Stomach (tissue), 9 donors: ENCODE data around the gene PRKCQ. TPM values are rescaled to one million over a fixed set of nuclear protein-coding genes. Genes with fewer than 3 reads are reported as not detected.

Experiments used
- DNase-seq, 2 donors: peaks; one replicate each; pipeline versions ENCODE4 v3.0.0 to v3.0.0-alpha.2; 2013 to 2019
- H3K27ac ChIP-seq, 5 donors: fragments of 200-600 bp in 4 of 5; sonication (generic) in 4 of 5; one replicate each; pipeline ENCODE4 v1.5.1; 2013 to 2019; ENCODE audit warnings: mild to moderate bottlenecking in 1 of 5, moderate library complexity in 1 of 5
- H3K27me3 ChIP-seq, 3 donors: fragments of 200-600 bp; sonication (generic); one replicate each; pipeline ENCODE4 v1.5.1; 2017 to 2019; ENCODE audit warnings: mixed run types in 1 of 3
- H3K36me3 ChIP-seq, 4 donors: fragments of 200-600 bp; sonication (generic); 1 replicate in 3 of 4; 2 replicates in 1 of 4; pipeline ENCODE4 v1.5.1; 2016 to 2019
- H3K4me1 ChIP-seq, 4 donors: fragments of 200-600 bp; sonication (generic); one replicate each; pipeline ENCODE4 v1.5.1; 2016 to 2019
- H3K4me3 ChIP-seq, 4 donors: fragments of 200-600 bp; sonication (generic) in 3 of 4; one replicate each; pipeline ENCODE4 v1.5.1; 2016 to 2019; ENCODE audit warnings: mild to moderate bottlenecking in 1 of 4
- H3K9me3 ChIP-seq, 4 donors: fragments of 200-600 bp; sonication (generic); one replicate each; pipeline ENCODE4 v1.5.1; 2016 to 2019
- EP300 ChIP-seq: sonication (generic); formaldehyde crosslinking; IDR thresholded peaks from one replicate; pipeline ENCODE4 v1.6.1; 2017; ENCODE audit warnings: antibody characterized with exemption
- POLR2A ChIP-seq, 4 donors: fragments of 450-650 bp; IDR thresholded peaks; one replicate each; pipeline ENCODE4 v1.6.1; 2016; ENCODE audit warnings: antibody characterized with exemption in 4 of 4, control low read depth in 2 of 4, mild to moderate bottlenecking in 1 of 4, moderate library complexity in 1 of 4
- POLR2AphosphoS5 ChIP-seq, 3 donors: sonication (generic); formaldehyde crosslinking; IDR thresholded peaks; one replicate each; pipeline ENCODE4 v1.6.1; 2016; ENCODE audit warnings: antibody characterized with exemption in 3 of 3
- WGBS, 5 donors: extraction: QIAGEN DNeasy Blood & Tissue Kit in 3 of 5; methylation state at CpG; one replicate each; pipeline versions ENCODE4 v1.1.5 to v1.1.7; 2013 to 2018; 5-methylcytosine and 5-hydroxymethylcytosine counted together
- intact Hi-C: fragments of 100-400 bp; cut with DNase I; formaldehyde crosslinking; loops from one replicate; pipeline ENCODE4 v1.15.1; 2023; ENCODE audit warnings: low total_unique reads
- polyA plus RNA-seq, 3 donors: library from polyadenylated mRNA; stranded (reverse); fragments of 200-250 nt; gene quantifications; one replicate each; pipeline ENCODE4 v1.2.3, GENCODE V29; 2013
- total RNA-seq, 5 donors: library from RNA; depleted of rRNA; stranded (reverse); fragments of >200 nt; gene quantifications; one replicate each; pipeline versions ENCODE4 v1.1.0 to v1.2.3, GENCODE V29; 2014 to 2016
- TF ChIP-seq, protein P1 (sequence below), 7 experiments: fragments of 450-650 bp in 4 of 7; fragments of 200-600 bp in 3 of 7; sonication (generic) in 3 of 7; IDR thresholded peaks; one replicate each; pipeline ENCODE4 v1.5.1; 2016 to 2019; ENCODE audit warnings: antibody characterized with exemption in 7 of 7, control low read depth in 2 of 7, mild to moderate bottlenecking in 1 of 7
- donor health status: healthy with polysubstance abuse.
- donor health status: Bipolar disorder and iron deficiency.
- donor health status: healthy.

Gene PRKCQ
- total and polyA plus RNA-seq, 8 donors, result 0.25 to 5.1 (median 0.63) TPM; not detected in 1

- Histone ChIP-seq H3K4me3 (no peak overlapping the region), H3K4me1 (no peaks in the 10 kb centered on the region), H3K27ac (no peak overlapping the region), H3K27me3 (peaks cover 0 to 3% (median 0%) of the 10 kb centered on the region in 3 donors), H3K36me3 (no peaks in the 10 kb centered on the region), H3K9me3 (no peaks in the 10 kb centered on the region)
- intact Hi-C loops, result no loop called here
- TF ChIP-seq, protein P1, sequence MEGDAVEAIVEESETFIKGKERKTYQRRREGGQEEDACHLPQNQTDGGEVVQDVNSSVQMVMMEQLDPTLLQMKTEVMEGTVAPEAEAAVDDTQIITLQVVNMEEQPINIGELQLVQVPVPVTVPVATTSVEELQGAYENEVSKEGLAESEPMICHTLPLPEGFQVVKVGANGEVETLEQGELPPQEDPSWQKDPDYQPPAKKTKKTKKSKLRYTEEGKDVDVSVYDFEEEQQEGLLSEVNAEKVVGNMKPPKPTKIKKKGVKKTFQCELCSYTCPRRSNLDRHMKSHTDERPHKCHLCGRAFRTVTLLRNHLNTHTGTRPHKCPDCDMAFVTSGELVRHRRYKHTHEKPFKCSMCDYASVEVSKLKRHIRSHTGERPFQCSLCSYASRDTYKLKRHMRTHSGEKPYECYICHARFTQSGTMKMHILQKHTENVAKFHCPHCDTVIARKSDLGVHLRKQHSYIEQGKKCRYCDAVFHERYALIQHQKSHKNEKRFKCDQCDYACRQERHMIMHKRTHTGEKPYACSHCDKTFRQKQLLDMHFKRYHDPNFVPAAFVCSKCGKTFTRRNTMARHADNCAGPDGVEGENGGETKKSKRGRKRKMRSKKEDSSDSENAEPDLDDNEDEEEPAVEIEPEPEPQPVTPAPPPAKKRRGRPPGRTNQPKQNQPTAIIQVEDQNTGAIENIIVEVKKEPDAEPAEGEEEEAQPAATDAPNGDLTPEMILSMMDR (IDR thresholded peaks at IDR 0.05), result no peak
- TF ChIP-seq POLR2AphosphoS5 (IDR thresholded peaks at IDR 0.05), result no peak
- TF ChIP-seq EP300, result no peak
- no peak for TF ChIP-seq POLR2A (IDR thresholded peaks at IDR 0.05)
- WGBS, 5 donors, result 77 to 84% (median 80%) methylated on average over 4 of the region's 4 CpGs
- no peak for DNase-seq
Measured at GRCh38 chr10:6530966-6531365, 49.1 kb downstream of the PRKCQ start.

GRCh38 chr10:6530211-6530840 is 49.8 kb downstream of the PRKCQ start:
- Histone ChIP-seq H3K4me1 (no peaks in the 10 kb centered on the region), H3K4me3 (no peak overlapping the region), H3K36me3 (no peaks in the 10 kb centered on the region), H3K9me3 (no peaks in the 10 kb centered on the region), H3K27ac (no peak overlapping the region), H3K27me3 (peaks cover 0 to 3% (median 0%) of the 10 kb centered on the region in 3 donors)
- DNase-seq, result peak; percentile 43 to 52
- 76 to 84% (median 82%) methylated on average over 18 of the region's 18 CpGs for WGBS, 5 donors
- TF ChIP-seq, protein P1 (IDR thresholded peaks at IDR 0.05), result no peak
- TF ChIP-seq EP300 (no peak), POLR2A (IDR thresholded peaks at IDR 0.05) (no peak), POLR2AphosphoS5 (IDR thresholded peaks at IDR 0.05) (no peak)
- intact Hi-C loops, result no loop called here

DNA sequence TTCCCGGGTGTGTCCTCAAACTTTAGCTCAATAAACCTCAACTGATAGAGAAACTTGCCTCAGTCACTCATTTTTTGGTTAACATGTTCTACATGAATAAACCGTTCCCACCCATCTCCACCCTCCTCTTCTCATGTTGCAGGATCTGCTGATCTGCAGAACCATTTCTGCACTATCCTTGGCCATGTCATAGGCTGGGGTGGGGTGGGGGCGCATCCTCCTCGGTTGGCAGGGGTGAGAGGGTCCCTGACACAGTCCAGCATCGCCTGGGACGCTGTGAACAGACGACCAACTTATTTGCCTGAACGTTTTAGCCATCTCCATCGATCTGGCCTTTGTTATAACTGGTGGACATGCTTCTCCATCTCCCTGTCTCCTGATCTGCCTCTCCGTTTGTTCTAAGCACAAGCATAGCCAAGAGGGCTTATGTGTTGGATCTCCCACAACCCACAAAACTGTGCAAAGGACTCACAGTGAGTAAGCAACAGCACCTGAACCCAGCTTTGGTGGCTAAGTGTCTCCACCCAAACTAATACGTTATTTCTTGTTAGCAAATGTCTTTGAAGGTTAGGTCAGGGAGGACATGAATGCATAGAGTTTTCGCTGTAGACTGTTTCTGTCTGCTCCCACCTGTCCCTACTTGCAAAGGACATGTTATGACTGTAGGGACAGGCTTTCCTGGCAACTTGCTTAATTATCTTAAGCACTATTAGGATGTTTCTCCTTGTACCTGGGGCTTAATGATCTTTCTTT is 51.7 kb downstream of the PRKCQ start:
- peaks cover 0 to 3% (median 0%) of the 10 kb centered on the region in 3 donors for H3K27me3 ChIP-seq
- TF ChIP-seq POLR2AphosphoS5 (IDR thresholded peaks at IDR 0.05) (no peak), EP300 (no peak), POLR2A (IDR thresholded peaks at IDR 0.05) (no peak)
- TF ChIP-seq, protein P1 (IDR thresholded peaks at IDR 0.05), result no peak
- 79 to 86% (median 83%) methylated on average over 12 of the region's 12 CpGs for WGBS, 5 donors
- H3K4me1 ChIP-seq, result no peaks in the 10 kb centered on the region
- no peak overlapping the region for H3K27ac ChIP-seq
- no peaks in the 10 kb centered on the region for H3K9me3 ChIP-seq
- no peaks in the 10 kb centered on the region for H3K36me3 ChIP-seq
- DNase-seq, result no peak
- no peak overlapping the region for H3K4me3 ChIP-seq
- intact Hi-C loops, result no loop called here

- WGBS, 5 donors, result 66 to 83% (median 76%) methylated on average over 4 of the region's 4 CpGs
- no peak overlapping the region for H3K4me3 ChIP-seq
- no peaks in the 10 kb centered on the region for H3K4me1 ChIP-seq
- intact Hi-C loops, result no loop called here
- no peaks in the 10 kb centered on the region for H3K36me3 ChIP-seq
- peaks cover 0 to 12% (median 0%) of the 10 kb centered on the region in 3 donors for H3K27me3 ChIP-seq
- TF ChIP-seq EP300 (no peak), POLR2A (IDR thresholded peaks at IDR 0.05) (no peak), POLR2AphosphoS5 (IDR thresholded peaks at IDR 0.05) (no peak)
- TF ChIP-seq, protein P1 (IDR thresholded peaks at IDR 0.05), result no peak
- no peak overlapping the region for H3K27ac ChIP-seq
- H3K9me3 ChIP-seq, result no peaks in the 10 kb centered on the region
- no peak for DNase-seq
Measured at GRCh38 chr10:6525599-6526165, 54.4 kb downstream of the PRKCQ start.
